K562 (cell line): ENCODE data around the gene PRM1. TPM values are rescaled to one million over a fixed set of nuclear protein-coding genes. Genes with fewer than 3 reads are reported as not detected.
A peak's percentile ranks its signal among the peaks of the same experiment; 100 is the strongest.

Experiments used
- HDAC1 ChIP-seq, 2 experiments: fragments of 450-650 bp; IDR thresholded peaks; 2 replicates each; pipeline ENCODE4 v1.6.1; 2016 to 2017; ENCODE audit warnings: inconsistent platforms in 1 of 2, mild to moderate bottlenecking in 1 of 2, moderate library complexity in 1 of 2
- KDM5B ChIP-seq: fragments of 200-600 bp; sonication (generic); IDR thresholded peaks from 2 replicates; pipeline ENCODE4 v1.6.1; 2012; ENCODE audit warnings: low read depth, mild to moderate bottlenecking, moderate library complexity, low read length, control low read depth, inconsistent platforms; ENCODE audit not compliant: insufficient replicate concordance
- LEF1 ChIP-seq: fragments of 450-650 bp; IDR thresholded peaks from 2 replicates; pipeline ENCODE4 v1.6.1; 2016; ENCODE audit warnings: mild to moderate bottlenecking
- NCOR1 ChIP-seq: fragments of 450-650 bp; IDR thresholded peaks from 2 replicates; pipeline ENCODE4 v1.6.1; 2016; ENCODE audit warnings: mild to moderate bottlenecking, moderate library complexity
- NFRKB ChIP-seq: fragments of 450-650 bp; IDR thresholded peaks from 2 replicates; pipeline ENCODE4 v1.6.1; 2016; ENCODE audit warnings: low read depth
- NR4A1 ChIP-seq, 2 experiments: fragments of 250-450 bp in 1 of 2; fragments of 450-650 bp in 1 of 2; sonication (Bioruptor Pico) in 1 of 2; IDR thresholded peaks; 2 replicates each; pipeline versions ENCODE4 v1.4.0 to v1.6.1; 2016 to 2020; ENCODE audit warnings: mild to moderate bottlenecking in 2 of 2, missing compliant biosample characterization in 1 of 2, missing genetic modification characterization in 1 of 2, moderate library complexity in 1 of 2
- POLR2B ChIP-seq: fragments of 450-650 bp; IDR thresholded peaks from 2 replicates; pipeline ENCODE4 v1.6.1; 2018; ENCODE audit warnings: low read depth; ENCODE audit not compliant: partially characterized antibody
- RNF2 ChIP-seq: sonication (generic); IDR thresholded peaks from 2 replicates; pipeline ENCODE4 v1.6.1; 2016
- SMAD3 ChIP-seq: fragments of 450-650 bp; formaldehyde crosslinking; conservative IDR thresholded peaks from 2 replicates; pipeline ENCODE4 v1.4.0; 2020; ENCODE audit warnings: mild to moderate bottlenecking
- SRSF3 ChIP-seq: fragments of 200-400 bp; formaldehyde crosslinking; IDR thresholded peaks from 2 replicates; pipeline ENCODE4 v1.6.1; 2016; ENCODE audit warnings: mild to moderate bottlenecking, low read length, moderate library complexity; ENCODE audit not compliant: insufficient read depth
- TOE1 ChIP-seq, 2 experiments: fragments of 450-650 bp in 1 of 2; sonication (generic) in 1 of 2; formaldehyde crosslinking in 1 of 2; IDR thresholded peaks; 2 replicates each; pipeline versions ENCODE4 v1.7.1 to v1.8.0; 2016 to 2022; ENCODE audit warnings: borderline replicate concordance in 2 of 2, mild to moderate bottlenecking in 2 of 2, antibody characterized with exemption in 1 of 2, inconsistent platforms in 1 of 2, low read depth in 1 of 2, missing genetic modification reagents in 1 of 2, moderate library complexity in 1 of 2
- ZNF197 ChIP-seq: fragments of 200-800 bp; sonication (Bioruptor generic); IDR thresholded peaks from 2 replicates; pipeline ENCODE4 v1.6.1; 2016; ENCODE audit warnings: low read depth, missing genetic modification characterization, missing compliant biosample characterization
- polyA plus RNA-seq, 8 experiments: library from polyadenylated mRNA; depleted of rRNA in 4 of 8; stranded (reverse) in 5 of 8; unstranded in 3 of 8; fragments of >200 nt; fragmentation: Nextera tagmentation in 2 of 8; fragmentation: Illumina TruSeq in 1 of 8; extraction: Ambion mirVana in 2 of 8; extraction: Trizol in 1 of 8; gene quantifications; 2 replicates each; pipeline versions ENCODE4 v1.2.1 to v1.2.3, GENCODE V29; 2011 to 2014; ENCODE audit warnings: inconsistent platforms in 1 of 8, missing spikeins in 1 of 8
- total RNA-seq, 7 experiments: library from RNA; depleted of rRNA in 6 of 7; stranded (reverse); fragments of >200 nt in 6 of 7; fragmentation: Illumina TruSeq in 2 of 7; extraction: Trizol in 2 of 7; gene quantifications; 2 replicates each; pipeline versions ENCODE4 v1.2.1 to v1.2.3, GENCODE V29; 2011 to 2021; ENCODE audit warnings: low replicate concordance in 1 of 7
- TF ChIP-seq, protein P1 (sequence below): sonication (generic); formaldehyde crosslinking; IDR thresholded peaks from 2 replicates; pipeline ENCODE4 v1.8.0; 2022; ENCODE audit warnings: missing genetic modification reagents, mild to moderate bottlenecking, borderline replicate concordance
- TF ChIP-seq, protein P2 (sequence below): sonication (generic); formaldehyde crosslinking; IDR thresholded peaks from 2 replicates; pipeline ENCODE4 v1.8.0; 2022; ENCODE audit warnings: mild to moderate bottlenecking, missing genetic modification reagents
- TF ChIP-seq, protein P3 (sequence below): fragments of 450-650 bp; IDR thresholded peaks from 2 replicates; pipeline ENCODE4 v1.6.1; 2017; ENCODE audit warnings: mild to moderate bottlenecking, moderate library complexity
- TF ChIP-seq, protein P4 (sequence below): sonication (generic); formaldehyde crosslinking; IDR thresholded peaks from 2 replicates; pipeline ENCODE4 v1.8.1; 2023; ENCODE audit warnings: mild to moderate bottlenecking, missing genetic modification reagents

The PRM1 gene
- total and polyA plus RNA-seq, 9 of the 15 experiments (the other 6 are each of a cell fraction or from before 2014, with no cell fraction given), result not detected

DNA sequence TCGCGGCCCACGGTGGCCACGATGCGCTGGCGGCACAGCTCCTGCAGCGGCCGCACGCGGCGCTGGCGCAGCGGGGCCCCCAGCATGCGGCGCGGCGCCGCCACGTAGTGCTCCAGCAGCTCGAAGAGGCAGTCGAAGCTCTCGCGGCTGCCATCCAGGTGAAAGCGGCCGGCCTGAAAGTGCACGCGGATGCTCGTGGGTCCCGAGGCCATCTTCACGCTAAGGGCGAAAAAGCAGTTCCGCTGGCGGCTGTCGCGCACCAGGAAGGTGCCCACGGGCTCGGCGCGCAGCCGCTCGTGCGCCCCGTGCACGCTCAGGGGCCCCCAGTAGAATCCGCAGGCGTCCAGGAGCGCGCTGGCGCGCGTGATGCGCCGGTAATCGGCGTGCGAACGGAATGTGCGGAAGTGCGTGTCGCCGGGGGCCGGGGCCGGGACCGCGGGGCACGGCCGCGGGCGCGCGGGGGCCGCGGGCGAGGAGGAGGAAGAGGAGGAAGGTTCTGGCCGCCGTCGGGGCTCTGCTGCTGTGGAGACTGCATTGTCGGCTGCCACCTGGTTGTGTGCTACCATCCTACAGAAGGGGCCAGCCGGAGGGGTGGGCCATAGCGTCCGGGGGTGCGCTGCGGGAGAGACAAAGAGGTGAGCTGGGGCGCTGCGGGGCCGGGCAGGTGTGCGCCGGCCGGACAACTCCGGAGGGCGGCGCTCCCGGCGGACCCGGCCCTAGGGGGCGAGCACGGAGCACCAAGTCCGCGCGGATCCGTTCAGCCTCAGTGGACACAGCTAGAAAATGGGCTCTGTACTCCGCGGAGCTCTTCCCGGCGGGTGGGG lies 26.0 kb downstream of the PRM1 start (continued):
- TF ChIP-seq, protein P1, sequence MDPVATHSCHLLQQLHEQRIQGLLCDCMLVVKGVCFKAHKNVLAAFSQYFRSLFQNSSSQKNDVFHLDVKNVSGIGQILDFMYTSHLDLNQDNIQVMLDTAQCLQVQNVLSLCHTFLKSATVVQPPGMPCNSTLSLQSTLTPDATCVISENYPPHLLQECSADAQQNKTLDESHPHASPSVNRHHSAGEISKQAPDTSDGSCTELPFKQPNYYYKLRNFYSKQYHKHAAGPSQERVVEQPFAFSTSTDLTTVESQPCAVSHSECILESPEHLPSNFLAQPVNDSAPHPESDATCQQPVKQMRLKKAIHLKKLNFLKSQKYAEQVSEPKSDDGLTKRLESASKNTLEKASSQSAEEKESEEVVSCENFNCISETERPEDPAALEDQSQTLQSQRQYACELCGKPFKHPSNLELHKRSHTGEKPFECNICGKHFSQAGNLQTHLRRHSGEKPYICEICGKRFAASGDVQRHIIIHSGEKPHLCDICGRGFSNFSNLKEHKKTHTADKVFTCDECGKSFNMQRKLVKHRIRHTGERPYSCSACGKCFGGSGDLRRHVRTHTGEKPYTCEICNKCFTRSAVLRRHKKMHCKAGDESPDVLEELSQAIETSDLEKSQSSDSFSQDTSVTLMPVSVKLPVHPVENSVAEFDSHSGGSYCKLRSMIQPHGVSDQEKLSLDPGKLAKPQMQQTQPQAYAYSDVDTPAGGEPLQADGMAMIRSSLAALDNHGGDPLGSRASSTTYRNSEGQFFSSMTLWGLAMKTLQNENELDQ (CRISPR knock-in tag), result peak; percentile 92; the same call in 1 of the 2 replicates
- TF ChIP-seq, protein P2, sequence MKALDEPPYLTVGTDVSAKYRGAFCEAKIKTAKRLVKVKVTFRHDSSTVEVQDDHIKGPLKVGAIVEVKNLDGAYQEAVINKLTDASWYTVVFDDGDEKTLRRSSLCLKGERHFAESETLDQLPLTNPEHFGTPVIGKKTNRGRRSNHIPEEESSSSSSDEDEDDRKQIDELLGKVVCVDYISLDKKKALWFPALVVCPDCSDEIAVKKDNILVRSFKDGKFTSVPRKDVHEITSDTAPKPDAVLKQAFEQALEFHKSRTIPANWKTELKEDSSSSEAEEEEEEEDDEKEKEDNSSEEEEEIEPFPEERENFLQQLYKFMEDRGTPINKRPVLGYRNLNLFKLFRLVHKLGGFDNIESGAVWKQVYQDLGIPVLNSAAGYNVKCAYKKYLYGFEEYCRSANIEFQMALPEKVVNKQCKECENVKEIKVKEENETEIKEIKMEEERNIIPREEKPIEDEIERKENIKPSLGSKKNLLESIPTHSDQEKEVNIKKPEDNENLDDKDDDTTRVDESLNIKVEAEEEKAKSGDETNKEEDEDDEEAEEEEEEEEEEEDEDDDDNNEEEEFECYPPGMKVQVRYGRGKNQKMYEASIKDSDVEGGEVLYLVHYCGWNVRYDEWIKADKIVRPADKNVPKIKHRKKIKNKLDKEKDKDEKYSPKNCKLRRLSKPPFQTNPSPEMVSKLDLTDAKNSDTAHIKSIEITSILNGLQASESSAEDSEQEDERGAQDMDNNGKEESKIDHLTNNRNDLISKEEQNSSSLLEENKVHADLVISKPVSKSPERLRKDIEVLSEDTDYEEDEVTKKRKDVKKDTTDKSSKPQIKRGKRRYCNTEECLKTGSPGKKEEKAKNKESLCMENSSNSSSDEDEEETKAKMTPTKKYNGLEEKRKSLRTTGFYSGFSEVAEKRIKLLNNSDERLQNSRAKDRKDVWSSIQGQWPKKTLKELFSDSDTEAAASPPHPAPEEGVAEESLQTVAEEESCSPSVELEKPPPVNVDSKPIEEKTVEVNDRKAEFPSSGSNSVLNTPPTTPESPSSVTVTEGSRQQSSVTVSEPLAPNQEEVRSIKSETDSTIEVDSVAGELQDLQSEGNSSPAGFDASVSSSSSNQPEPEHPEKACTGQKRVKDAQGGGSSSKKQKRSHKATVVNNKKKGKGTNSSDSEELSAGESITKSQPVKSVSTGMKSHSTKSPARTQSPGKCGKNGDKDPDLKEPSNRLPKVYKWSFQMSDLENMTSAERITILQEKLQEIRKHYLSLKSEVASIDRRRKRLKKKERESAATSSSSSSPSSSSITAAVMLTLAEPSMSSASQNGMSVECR, result peak; percentile 98
- TF ChIP-seq SRSF3 (no peak), RNF2 (peak; percentile 78), POLR2B (no peak), KDM5B (peak; percentile 87), HDAC1 (IDR thresholded peaks at IDR 0.05) (0 out of 4 replicates have a peak, but pooled peaks of 1 of the 2 experiments have one; percentile 10), LEF1 (no peak), NFRKB (no peak), TOE1 (IDR thresholded peaks at IDR 0.05; ENCODE audit: borderline replicate concordance) (peak; percentile 18; the same call in 1 of the 2 replicates), TOE1 (CRISPR knock-in tag; IDR thresholded peaks at IDR 0.05; ENCODE audit: borderline replicate concordance, low read depth) (peak; percentile 99), SMAD3 (CRISPR knock-in tag) (no peak), NR4A1 (CRISPR knock-in tag; IDR thresholded peaks at IDR 0.05) (peak; percentile 74; the same call in 1 of the 2 replicates), NR4A1 (tag; IDR thresholded peaks at IDR 0.05) (peak; percentile 89; the same call in 1 of the 2 replicates), NCOR1 (no peak), ZNF197 (CRISPR knock-in tag) (no peak)
- TF ChIP-seq, protein P3, sequence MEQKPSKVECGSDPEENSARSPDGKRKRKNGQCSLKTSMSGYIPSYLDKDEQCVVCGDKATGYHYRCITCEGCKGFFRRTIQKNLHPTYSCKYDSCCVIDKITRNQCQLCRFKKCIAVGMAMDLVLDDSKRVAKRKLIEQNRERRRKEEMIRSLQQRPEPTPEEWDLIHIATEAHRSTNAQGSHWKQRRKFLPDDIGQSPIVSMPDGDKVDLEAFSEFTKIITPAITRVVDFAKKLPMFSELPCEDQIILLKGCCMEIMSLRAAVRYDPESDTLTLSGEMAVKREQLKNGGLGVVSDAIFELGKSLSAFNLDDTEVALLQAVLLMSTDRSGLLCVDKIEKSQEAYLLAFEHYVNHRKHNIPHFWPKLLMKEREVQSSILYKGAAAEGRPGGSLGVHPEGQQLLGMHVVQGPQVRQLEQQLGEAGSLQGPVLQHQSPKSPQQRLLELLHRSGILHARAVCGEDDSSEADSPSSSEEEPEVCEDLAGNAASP, result no peak
- TF ChIP-seq, protein P4, sequence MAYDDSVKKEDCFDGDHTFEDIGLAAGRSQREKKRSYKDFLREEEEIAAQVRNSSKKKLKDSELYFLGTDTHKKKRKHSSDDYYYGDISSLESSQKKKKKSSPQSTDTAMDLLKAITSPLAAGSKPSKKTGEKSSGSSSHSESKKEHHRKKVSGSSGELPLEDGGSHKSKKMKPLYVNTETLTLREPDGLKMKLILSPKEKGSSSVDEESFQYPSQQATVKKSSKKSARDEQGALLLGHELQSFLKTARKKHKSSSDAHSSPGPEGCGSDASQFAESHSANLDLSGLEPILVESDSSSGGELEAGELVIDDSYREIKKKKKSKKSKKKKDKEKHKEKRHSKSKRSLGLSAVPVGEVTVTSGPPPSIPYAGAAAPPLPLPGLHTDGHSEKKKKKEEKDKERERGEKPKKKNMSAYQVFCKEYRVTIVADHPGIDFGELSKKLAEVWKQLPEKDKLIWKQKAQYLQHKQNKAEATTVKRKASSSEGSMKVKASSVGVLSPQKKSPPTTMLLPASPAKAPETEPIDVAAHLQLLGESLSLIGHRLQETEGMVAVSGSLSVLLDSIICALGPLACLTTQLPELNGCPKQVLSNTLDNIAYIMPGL, result peak; percentile 99
